Adrenal gland (tissue), 5 donors: ENCODE results near the gene TMEM151B.

Experiments
- POLR2A ChIP-seq, 2 donors: fragments of 450-650 bp; IDR thresholded peaks; one replicate each; pipeline ENCODE4 v1.6.1; 2017; ENCODE audit warnings: antibody characterized with exemption in 2 of 2, mild to moderate bottlenecking in 2 of 2, moderate library complexity in 1 of 2
- TF ChIP-seq, protein P1 (sequence below), 6 experiments: fragments of 450-650 bp in 4 of 6; fragments of 200-600 bp in 2 of 6; sonication (generic) in 1 of 6; IDR thresholded peaks; 1 replicate in 5 of 6; 2 replicates in 1 of 6; pipeline versions ENCODE4 v1.5.1 to v1.8.0; 2016 to 2021; ENCODE audit warnings: antibody characterized with exemption in 6 of 6, mild to moderate bottlenecking in 2 of 6, moderate library complexity in 1 of 6
- donor health status: DM: no; HTN: no; CAD: no.

DNA sequence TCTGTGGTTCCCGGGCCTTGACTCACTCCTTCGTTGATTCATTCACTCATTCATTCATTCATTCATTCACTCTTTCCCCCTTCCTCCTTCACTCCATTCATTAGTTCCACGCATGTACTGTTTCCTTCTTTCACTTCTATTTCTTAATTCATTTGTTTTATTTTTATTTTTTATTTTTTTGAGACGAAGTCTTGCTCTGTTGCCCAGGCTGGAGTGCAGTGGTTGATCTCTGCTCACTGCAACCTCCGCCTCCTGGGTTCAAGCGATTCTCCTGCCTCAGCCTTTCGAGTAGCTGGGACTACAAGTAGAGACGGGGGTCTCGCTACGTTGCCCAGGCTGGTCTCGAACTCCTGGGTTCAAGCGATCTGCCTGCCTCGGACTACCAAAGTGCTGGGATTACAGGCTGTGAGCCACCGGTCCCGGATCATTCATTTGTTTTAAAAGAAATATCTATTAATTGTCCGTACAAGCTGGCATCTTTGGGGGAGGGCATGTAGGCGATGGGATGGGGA, 4.5 kb upstream of the TMEM151B start:
- TF ChIP-seq, protein P1, sequence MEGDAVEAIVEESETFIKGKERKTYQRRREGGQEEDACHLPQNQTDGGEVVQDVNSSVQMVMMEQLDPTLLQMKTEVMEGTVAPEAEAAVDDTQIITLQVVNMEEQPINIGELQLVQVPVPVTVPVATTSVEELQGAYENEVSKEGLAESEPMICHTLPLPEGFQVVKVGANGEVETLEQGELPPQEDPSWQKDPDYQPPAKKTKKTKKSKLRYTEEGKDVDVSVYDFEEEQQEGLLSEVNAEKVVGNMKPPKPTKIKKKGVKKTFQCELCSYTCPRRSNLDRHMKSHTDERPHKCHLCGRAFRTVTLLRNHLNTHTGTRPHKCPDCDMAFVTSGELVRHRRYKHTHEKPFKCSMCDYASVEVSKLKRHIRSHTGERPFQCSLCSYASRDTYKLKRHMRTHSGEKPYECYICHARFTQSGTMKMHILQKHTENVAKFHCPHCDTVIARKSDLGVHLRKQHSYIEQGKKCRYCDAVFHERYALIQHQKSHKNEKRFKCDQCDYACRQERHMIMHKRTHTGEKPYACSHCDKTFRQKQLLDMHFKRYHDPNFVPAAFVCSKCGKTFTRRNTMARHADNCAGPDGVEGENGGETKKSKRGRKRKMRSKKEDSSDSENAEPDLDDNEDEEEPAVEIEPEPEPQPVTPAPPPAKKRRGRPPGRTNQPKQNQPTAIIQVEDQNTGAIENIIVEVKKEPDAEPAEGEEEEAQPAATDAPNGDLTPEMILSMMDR (IDR thresholded peaks at IDR 0.05): no peak
- TF ChIP-seq POLR2A (IDR thresholded peaks at IDR 0.05): no peak
